ENCODE results near the gene CFAP61. TPM values are rescaled to one million over a fixed set of nuclear protein-coding genes. Genes with fewer than 3 reads are reported as not detected.
"Not testable (repeated sequence)": the region's sequence is repeated elsewhere in the genome, so short reads cannot be mapped to it uniquely, and the experiment has no call there.

The CFAP61 gene
- polyA plus RNA-seq, 1 experiment = not detected

- Histone ChIP-seq H3K27ac (ENCODE audit: low read depth, low read length) (no peak overlapping the region), H3K9me3 (ENCODE audit: control insufficient read depth, insufficient read depth, low read length) (no peaks in the 10 kb centered on the region), H3K27me3 (ENCODE audit: control insufficient read depth, insufficient read depth, low read length) (no peaks in the 10 kb centered on the region), H3K4me3 (ENCODE audit: low read depth, low read length) (no peak overlapping the region)
- no peak for DNase-seq (ENCODE audit: low read depth, low spot score)
- no peak for TF ChIP-seq CTCF (IDR thresholded peaks at IDR 0.05; ENCODE audit: low read depth, low read length)
- CTCF ChIA-PET = interaction anchor here (1.7 kb wide), 1 partner anchor 22 kb away, joined by 6 read pairs; no protein-coding TSS in a partner anchor
- POLR2A ChIA-PET = no interaction called here
These were observed 162.5 kb downstream of the CFAP61 start for GRCh38 chr20:20214757-20215275.

GRCh38 chr20:20215976-20216727 lies 163.8 kb downstream of the CFAP61 start:
- ChIA-PET POLR2A (no interaction called here), CTCF (interaction anchor here (1.4 kb wide), 1 partner anchor 21 kb away, joined by 3 read pairs; no protein-coding TSS in a partner anchor)
- no peak overlapping the region for H3K27ac ChIP-seq (ENCODE audit: low read depth, low read length)
- no peaks in the 10 kb centered on the region for H3K9me3 ChIP-seq (ENCODE audit: control insufficient read depth, insufficient read depth, low read length)
- DNase-seq (ENCODE audit: low read depth, low spot score) = no peak
- H3K4me3 ChIP-seq (ENCODE audit: low read depth, low read length) = no peak overlapping the region
- no peaks in the 10 kb centered on the region for H3K27me3 ChIP-seq (ENCODE audit: control insufficient read depth, insufficient read depth, low read length)
- TF ChIP-seq CTCF (IDR thresholded peaks at IDR 0.05; ENCODE audit: low read depth, low read length) = no peak

GRCh38 chr20:20216941-20217340 lies 164.6 kb downstream of the CFAP61 start:
- Histone ChIP-seq H3K4me3 (ENCODE audit: low read depth, low read length) (no peak overlapping the region), H3K9me3 (ENCODE audit: control insufficient read depth, insufficient read depth, low read length) (no peaks in the 10 kb centered on the region), H3K27me3 (ENCODE audit: control insufficient read depth, insufficient read depth, low read length) (no peaks in the 10 kb centered on the region), H3K27ac (ENCODE audit: low read depth, low read length) (no peak overlapping the region)
- DNase-seq (ENCODE audit: low read depth, low spot score) = no peak
- ChIA-PET CTCF (interaction anchor here (1.4 kb wide), 1 partner anchor 20 kb away, joined by 3 read pairs; no protein-coding TSS in a partner anchor), POLR2A (no interaction called here)
- TF ChIP-seq CTCF (IDR thresholded peaks at IDR 0.05; ENCODE audit: low read depth, low read length) = no peak

- TF ChIP-seq CTCF (IDR thresholded peaks at IDR 0.05; ENCODE audit: low read depth, low read length) = no peak
- ChIA-PET CTCF (interaction anchor here (1.3 kb wide), 1 partner anchor 19 kb away, joined by 4 read pairs; no protein-coding TSS in a partner anchor), POLR2A (no interaction called here)
These were observed 165.3 kb downstream of the CFAP61 start for GRCh38 chr20:20217621-20218020.

GRCh38 chr20:20218106-20218505 lies 165.8 kb downstream of the CFAP61 start:
- H3K4me3 ChIP-seq (ENCODE audit: low read depth, low read length); H3K9me3 ChIP-seq (ENCODE audit: control insufficient read depth, insufficient read depth, low read length); DNase-seq (ENCODE audit: low read depth, low spot score); H3K27ac ChIP-seq (ENCODE audit: low read depth, low read length); H3K27me3 ChIP-seq (ENCODE audit: control insufficient read depth, insufficient read depth, low read length); POLR2A ChIA-PET: not testable (repeated sequence)
- CTCF ChIA-PET = interaction anchor here (1.3 kb wide), 1 partner anchor 19 kb away, joined by 4 read pairs; no protein-coding TSS in a partner anchor

More at GRCh38 chr20:20217621-20218020, 165.3 kb downstream of the CFAP61 start:
- H3K27ac ChIP-seq (ENCODE audit: low read depth, low read length) = no peak overlapping the region
- H3K4me3 ChIP-seq (ENCODE audit: low read depth, low read length) = no peak overlapping the region
- H3K27me3 ChIP-seq (ENCODE audit: control insufficient read depth, insufficient read depth, low read length) = no peaks in the 10 kb centered on the region
- DNase-seq (ENCODE audit: low read depth, low spot score) = no peak
- no peaks in the 10 kb centered on the region for H3K9me3 ChIP-seq (ENCODE audit: control insufficient read depth, insufficient read depth, low read length)

Data from AG04450 (cell line).